Stimulated activated CD8-positive, alpha-beta memory T cell treated with anti-CD3 and anti-CD28 coated beads, Interleukin-7, amount 100 ng/mL, for 24 hours (primary cell): Measurements from ENCODE around the gene MST1.
"Not testable (repeated sequence)": the region's sequence is repeated elsewhere in the genome, so short reads cannot be mapped to it uniquely, and the experiment has no call there.

Experiments
- DNase-seq: peaks from one replicate; pipeline ENCODE4 v3.0.0-alpha.2; 2020; ENCODE audit warnings: low read depth

Gene MST1

GRCh38 chr3:49700453-49701128, 11.3 kb upstream of the MST1 start:
- no peak for DNase-seq

- DNase-seq = no peak
Observed at GRCh38 chr3:49700014-49700413, 10.7 kb upstream of the MST1 start.

- DNase-seq = no peak
Observed at GRCh38 chr3:49699281-49699979, 10.2 kb upstream of the MST1 start.

GRCh38 chr3:49695350-49696015, 6.2 kb upstream of the MST1 start:
- not testable (repeated sequence) for DNase-seq

GRCh38 chr3:49694409-49695070, 5.3 kb upstream of the MST1 start:
- not testable (repeated sequence) for DNase-seq

- not testable (repeated sequence) for DNase-seq
Observed at GRCh38 chr3:49691481-49691880, 2.2 kb upstream of the MST1 start.

GRCh38 chr3:49690856-49691255, 1.6 kb upstream of the MST1 start:
- DNase-seq = not testable (repeated sequence)

GRCh38 chr3:49689908-49690624, 792 bp upstream of the MST1 start:
- not testable (repeated sequence) for DNase-seq

GRCh38 chr3:49688338-49689045, 782 bp downstream of the MST1 start:
- DNase-seq = not testable (repeated sequence)

- DNase-seq = not testable (repeated sequence)
Observed at GRCh38 chr3:49687424-49687795, 1.9 kb downstream of the MST1 start.

- DNase-seq = not testable (repeated sequence)
Observed at GRCh38 chr3:49686769-49687423, 2.4 kb downstream of the MST1 start.

- DNase-seq = not testable (repeated sequence)
Observed at GRCh38 chr3:49686346-49686745, 2.9 kb downstream of the MST1 start.

- DNase-seq = not testable (repeated sequence)
Observed at GRCh38 chr3:49685846-49686245, 3.4 kb downstream of the MST1 start.

- DNase-seq = not testable (repeated sequence)
Observed at GRCh38 chr3:49685103-49685502, 4.2 kb downstream of the MST1 start.

- DNase-seq = not testable (repeated sequence)
Observed at GRCh38 chr3:49684453-49684852, 4.8 kb downstream of the MST1 start.

GRCh38 chr3:49683162-49683561, 6.1 kb downstream of the MST1 start:
- no peak for DNase-seq

- DNase-seq = no peak
Observed at GRCh38 chr3:49681543-49681942, 7.7 kb downstream of the MST1 start.

- no peak for DNase-seq
Observed at GRCh38 chr3:49681232-49681522, 8.1 kb downstream of the MST1 start.

GRCh38 chr3:49680493-49681231, 8.6 kb downstream of the MST1 start:
- DNase-seq = no peak

GRCh38 chr3:49675912-49676311, 13.4 kb downstream of the MST1 start:
- DNase-seq = no peak
